ENCODE data around the gene LIPC.

LIPC gene

DNA sequence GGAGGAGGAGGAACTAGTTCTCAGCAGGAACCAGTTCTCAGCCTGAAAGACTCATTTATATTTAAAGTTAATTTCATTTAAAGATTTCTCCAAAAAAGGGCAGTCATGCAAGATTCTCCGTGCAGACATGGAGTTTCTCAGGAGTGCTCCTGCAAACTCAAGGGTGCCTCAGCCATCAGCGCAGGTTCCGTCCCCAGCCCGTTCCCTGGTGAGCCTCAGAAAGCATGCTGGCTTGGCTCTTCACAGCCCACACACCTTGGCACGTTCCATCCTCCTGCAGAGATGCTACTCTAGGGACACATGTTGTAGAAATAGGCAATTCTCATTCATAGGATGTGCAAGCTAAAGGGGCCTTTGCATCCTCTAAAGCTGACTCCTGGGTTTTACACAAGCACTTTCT is 123.0 kb downstream of the LIPC start:
- no peak for DNase-seq (ENCODE audit: low spot score)

DNA sequence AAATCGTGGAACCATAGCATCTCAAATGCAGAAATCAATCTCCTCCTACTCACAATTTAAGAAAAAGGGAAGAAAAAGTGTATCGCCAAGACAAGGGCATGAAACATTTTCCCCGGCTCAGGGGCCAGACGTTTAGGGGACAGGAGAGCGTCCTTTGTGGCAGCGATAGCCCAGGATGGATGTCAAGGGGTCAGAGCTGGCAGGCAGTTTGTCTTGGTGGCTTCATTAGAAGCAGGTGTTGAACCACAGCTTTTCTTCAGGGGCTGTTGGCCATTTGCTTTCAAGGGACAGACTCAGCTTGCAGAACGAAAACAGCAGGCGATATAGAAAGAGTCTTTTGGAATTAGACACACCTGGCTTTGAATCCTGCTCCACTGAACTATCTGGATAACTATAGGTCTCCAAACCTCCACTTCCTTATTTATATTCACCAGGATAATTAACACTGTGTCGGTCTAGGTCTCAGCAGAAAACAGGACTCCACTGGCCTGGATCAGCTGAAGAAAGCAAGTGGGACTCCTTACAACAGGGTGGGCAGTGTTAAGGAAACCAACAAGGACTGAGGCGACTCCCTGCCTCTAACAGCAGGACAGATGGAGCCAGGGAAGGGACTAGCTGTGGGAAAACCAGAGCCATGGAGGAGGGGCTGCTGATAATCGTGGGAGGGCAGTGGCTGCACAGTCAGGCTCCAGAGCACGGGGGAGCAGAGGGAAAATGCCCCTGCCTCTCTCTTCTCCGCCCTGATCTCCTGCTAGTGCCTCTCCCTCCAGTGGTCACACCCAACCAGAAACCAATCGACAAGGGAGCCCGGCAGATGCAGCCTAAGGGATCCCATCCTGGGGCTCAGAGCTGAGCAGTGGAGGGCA is 123.6 kb downstream of the LIPC start:
- DNase-seq (ENCODE audit: low spot score) = no peak

GRCh38 chr15:58556028-58556361 is 124.2 kb downstream of the LIPC start:
- DNase-seq (ENCODE audit: low spot score) = no peak

GRCh38 chr15:58556541-58556940 is 124.8 kb downstream of the LIPC start:
- no peak for DNase-seq (ENCODE audit: low spot score)

DNA sequence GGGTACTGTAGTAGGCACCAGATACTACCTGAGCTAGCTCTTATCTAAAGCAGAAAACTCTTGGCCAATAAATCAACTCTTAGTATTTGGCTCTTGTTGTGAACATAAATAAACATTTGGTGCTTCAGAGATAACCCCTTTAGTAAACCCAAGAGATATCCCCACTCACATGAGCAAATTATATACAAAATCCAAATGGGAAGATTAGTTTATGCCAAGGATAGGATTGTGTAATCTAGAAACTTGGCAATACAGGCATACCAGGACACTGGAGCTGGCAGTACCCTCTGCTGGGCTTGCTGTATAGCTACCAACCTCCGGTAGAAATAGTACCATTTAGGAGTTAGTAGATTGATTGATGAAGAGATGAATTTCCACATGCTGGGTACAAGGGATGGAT is 127.0 kb downstream of the LIPC start:
- DNase-seq (ENCODE audit: low spot score) = no peak

- DNase-seq (ENCODE audit: low spot score) = no peak
These were observed 128.3 kb downstream of the LIPC start for GRCh38 chr15:58559904-58560588.

DNA sequence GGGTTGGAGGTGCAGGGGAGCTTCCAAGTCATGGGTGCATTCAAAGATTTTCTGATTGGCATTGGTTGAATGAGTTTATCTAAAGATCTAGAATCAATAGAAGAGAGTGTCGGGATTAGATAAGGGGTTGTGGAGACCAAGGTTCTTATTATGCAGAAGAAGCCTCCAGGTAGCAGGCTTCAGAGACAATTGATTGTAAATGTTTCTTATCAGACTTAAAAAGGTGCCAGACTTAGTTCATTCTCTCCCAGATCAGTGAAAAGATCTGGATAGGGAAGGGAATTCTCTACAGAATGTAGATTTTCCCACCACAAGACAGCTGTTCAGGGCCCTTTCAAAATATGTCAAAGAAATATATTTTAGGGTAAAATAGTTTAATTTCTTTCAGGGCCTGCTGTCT is 129.5 kb downstream of the LIPC start:
- no peak for DNase-seq (ENCODE audit: low spot score)

GRCh38 chr15:58562135-58562534 is 130.3 kb downstream of the LIPC start:
- DNase-seq (ENCODE audit: low spot score) = no peak

GRCh38 chr15:58564981-58565380 is 133.2 kb downstream of the LIPC start:
- DNase-seq (ENCODE audit: low spot score) = no peak

DNA sequence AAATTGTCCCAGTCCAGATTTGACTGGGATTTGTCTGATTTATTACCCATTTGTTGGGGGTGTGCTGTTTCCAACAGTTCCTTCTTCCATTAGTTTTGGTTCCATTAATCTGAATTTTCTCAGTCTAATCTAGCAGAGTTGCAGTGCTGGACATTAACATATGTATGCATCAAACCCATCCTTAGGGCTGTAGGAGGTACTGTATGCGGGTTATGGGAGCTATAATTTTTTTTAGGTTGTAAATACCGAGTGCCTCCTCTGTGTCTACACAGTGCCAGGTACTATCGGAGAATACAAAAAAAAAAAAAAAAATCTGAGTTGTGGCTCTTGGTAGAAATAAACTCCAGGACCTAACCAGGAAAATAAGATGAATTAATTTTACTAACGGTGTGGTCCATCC is 133.8 kb downstream of the LIPC start:
- DNase-seq (ENCODE audit: low spot score) = no peak

GRCh38 chr15:58566029-58566428 is 134.2 kb downstream of the LIPC start:
- DNase-seq (ENCODE audit: low spot score) = no peak

GRCh38 chr15:58568157-58568571 is 136.4 kb downstream of the LIPC start:
- DNase-seq (ENCODE audit: low spot score) = peak; percentile 65

DNA sequence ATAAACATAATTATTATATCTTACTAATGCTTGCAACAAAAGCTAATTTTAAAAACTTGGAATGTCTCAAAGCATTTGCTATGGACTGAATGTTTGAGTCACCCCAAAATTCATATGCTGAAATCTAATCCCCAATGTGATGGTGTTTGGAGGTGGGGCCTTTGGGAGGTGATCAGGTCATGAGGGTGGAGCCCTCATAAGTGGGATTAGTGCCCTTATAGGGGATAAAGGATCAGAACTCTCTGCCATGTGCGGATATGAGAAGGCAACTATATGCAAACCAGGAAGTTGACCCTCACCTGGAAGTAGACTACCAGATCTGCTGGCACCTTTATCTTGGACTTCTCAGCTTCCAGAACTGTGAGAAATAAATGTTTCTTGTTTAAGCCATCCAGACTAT is 137.7 kb downstream of the LIPC start:
- DNase-seq (ENCODE audit: low spot score) = no peak

GRCh38 chr15:58571491-58571890 is 139.7 kb downstream of the LIPC start:
- no peak for DNase-seq (ENCODE audit: low spot score)

- no peak for DNase-seq (ENCODE audit: low spot score)
These were observed 140.7 kb downstream of the LIPC start for GRCh38 chr15:58572521-58572920.

GRCh38 chr15:58573270-58573669 is 141.5 kb downstream of the LIPC start:
- DNase-seq (ENCODE audit: low spot score) = no peak

DNA sequence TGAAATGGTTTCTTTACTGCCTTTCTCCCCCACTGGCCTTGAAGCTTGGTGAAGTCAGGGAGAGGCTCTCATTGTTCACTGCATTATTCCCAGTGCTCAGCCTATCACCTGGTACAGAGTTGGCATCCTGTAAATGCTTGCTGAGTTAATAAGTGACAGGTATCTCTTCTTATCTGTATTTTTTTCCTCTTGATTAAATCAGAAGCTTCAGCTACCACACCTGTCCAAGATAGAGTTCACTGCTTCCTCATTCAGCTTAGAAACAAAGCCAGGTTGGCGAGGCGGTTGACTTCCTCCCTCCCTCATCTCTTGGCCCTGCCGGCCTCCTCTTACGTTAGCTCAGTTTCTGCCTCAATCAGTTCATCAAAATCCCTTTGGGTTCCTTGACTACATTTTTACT is 142.8 kb downstream of the LIPC start:
- no peak for DNase-seq (ENCODE audit: low spot score)

DNA sequence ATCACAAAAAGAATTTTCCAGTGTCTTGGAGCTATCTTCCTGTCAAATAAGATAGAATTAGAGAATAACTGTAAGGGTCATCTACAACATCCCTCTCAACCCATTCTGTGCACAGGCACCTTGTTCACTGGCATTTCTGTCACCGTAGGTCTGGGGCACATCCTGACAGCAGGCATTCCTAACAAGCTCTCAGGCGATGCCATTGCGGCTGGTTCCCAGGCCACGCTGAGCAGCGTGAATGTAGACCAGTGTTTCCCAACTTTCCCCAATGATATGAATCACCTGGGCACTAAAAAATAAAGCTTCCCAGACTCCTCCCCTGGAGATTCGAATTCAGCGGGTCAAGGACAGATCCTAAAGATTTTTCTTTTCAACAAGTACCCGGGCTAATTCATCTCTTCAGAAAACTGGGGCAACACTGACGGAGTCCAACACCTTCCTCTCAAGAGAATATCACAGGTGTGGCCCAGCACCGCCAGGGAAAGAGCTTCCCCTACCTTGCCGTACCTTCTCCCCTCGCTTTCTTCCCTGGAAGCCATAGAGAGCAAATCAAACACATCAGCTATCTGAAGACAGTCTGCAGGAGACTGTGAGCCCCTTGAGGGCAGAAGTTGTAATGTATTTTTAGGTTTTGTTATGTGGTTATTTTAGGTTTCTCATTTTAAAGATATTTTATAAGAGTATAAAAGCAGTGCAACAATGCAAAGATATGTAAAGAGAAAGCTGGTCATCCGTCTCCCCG is 143.4 kb downstream of the LIPC start:
- DNase-seq (ENCODE audit: low spot score) = no peak

GRCh38 chr15:58576657-58577056 is 144.9 kb downstream of the LIPC start:
- no peak for DNase-seq (ENCODE audit: low spot score)

DNA sequence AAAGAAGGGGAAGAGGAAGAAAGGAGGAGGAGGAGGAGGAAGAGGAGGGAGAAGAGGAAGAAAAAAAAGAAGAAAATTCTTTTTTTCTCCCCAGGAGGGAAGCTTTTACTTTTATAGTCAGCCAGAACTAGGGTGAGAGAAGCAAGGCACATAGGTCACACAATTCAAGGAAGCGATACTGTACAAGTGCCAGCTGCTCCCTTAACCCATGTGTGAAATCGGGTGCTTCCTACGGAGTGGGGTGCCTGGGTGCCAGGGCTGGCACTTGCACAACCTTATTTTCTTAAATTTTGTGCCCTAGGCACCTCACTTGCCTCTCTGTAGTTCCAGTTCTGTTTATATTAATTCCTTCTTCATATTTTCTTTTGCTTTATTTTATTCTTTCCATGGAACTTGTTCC is 150.4 kb downstream of the LIPC start:
- peak; percentile 71 for DNase-seq (ENCODE audit: low spot score)

- DNase-seq (ENCODE audit: low spot score) = peak; percentile 76
These were observed 151.5 kb downstream of the LIPC start for GRCh38 chr15:58583171-58583908.

GRCh38 chr15:58584789-58585461 is 153.1 kb downstream of the LIPC start:
- DNase-seq (ENCODE audit: low spot score) = no peak
